ENCODE measurements around the gene ANKDD1A. TPM values are rescaled to one million over a fixed set of nuclear protein-coding genes. Genes with fewer than 3 reads are reported as not detected.

The ANKDD1A gene
- total and polyA plus RNA-seq, 4 donors, result 2.3 to 6.8 (median 4.2) TPM

DNA sequence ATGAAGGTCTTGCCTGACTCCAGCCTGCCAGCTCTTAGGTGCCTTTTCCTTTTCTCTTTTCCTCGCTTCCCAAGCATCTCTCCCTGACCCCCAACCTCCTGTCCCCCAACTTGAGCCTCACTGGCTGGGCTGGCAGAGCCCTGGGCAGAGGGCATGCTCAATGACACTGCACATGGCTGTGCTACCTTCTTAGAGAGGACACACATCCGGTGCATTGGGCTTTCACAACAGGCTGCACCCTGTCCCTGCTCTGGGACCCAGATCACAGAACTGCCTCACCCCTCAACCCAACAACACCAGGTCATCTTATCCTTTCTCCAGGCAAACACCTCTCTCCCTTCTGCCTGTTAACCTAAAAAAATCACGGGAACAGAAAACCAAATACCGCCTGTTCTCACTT is 7.5 kb upstream of the ANKDD1A start:
- TF ChIP-seq, protein P1, sequence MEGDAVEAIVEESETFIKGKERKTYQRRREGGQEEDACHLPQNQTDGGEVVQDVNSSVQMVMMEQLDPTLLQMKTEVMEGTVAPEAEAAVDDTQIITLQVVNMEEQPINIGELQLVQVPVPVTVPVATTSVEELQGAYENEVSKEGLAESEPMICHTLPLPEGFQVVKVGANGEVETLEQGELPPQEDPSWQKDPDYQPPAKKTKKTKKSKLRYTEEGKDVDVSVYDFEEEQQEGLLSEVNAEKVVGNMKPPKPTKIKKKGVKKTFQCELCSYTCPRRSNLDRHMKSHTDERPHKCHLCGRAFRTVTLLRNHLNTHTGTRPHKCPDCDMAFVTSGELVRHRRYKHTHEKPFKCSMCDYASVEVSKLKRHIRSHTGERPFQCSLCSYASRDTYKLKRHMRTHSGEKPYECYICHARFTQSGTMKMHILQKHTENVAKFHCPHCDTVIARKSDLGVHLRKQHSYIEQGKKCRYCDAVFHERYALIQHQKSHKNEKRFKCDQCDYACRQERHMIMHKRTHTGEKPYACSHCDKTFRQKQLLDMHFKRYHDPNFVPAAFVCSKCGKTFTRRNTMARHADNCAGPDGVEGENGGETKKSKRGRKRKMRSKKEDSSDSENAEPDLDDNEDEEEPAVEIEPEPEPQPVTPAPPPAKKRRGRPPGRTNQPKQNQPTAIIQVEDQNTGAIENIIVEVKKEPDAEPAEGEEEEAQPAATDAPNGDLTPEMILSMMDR (IDR thresholded peaks at IDR 0.05; ENCODE audit: control extremely low read depth, extremely low read depth), result no peak
- ATAC-seq (ENCODE audit: insufficient read depth, low FRiP score), result no peak
- Histone ChIP-seq H3K36me3 (ENCODE audit: control insufficient read depth in 4 of 4, insufficient read depth in 4 of 4, low read length in 4 of 4) (peaks cover 0 to 1% (median 0%) of the 10 kb centered on the region in 4 donors), H3K4me3 (no peak overlapping the region), H3K9me3 (ENCODE audit: control insufficient read depth in 4 of 4, insufficient read depth in 3 of 4, low read length in 3 of 4) (peaks cover 0 to 3% (median under 1%) of the 10 kb centered on the region in 4 donors), H3K4me1 (ENCODE audit: control insufficient read depth in 5 of 5, insufficient read depth in 5 of 5, low read length in 5 of 5) (peaks cover 0 to 10% (median 0%) of the 10 kb centered on the region in 5 donors), H3K27ac (ENCODE audit: low read depth in 1 of 2, low read length in 1 of 2) (no peak overlapping the region), H3K27me3 (ENCODE audit: control insufficient read depth in 3 of 3, insufficient read depth in 3 of 3, low read length in 2 of 3) (no peaks in the 10 kb centered on the region), H3K9ac (ENCODE audit: insufficient read depth in 1 of 2, low read length in 2 of 2) (no peak overlapping the region)
- no peak for DNase-seq
- 92 to 95% methylated on average over 4 of the region's 4 CpGs for WGBS, 2 donors

DNA sequence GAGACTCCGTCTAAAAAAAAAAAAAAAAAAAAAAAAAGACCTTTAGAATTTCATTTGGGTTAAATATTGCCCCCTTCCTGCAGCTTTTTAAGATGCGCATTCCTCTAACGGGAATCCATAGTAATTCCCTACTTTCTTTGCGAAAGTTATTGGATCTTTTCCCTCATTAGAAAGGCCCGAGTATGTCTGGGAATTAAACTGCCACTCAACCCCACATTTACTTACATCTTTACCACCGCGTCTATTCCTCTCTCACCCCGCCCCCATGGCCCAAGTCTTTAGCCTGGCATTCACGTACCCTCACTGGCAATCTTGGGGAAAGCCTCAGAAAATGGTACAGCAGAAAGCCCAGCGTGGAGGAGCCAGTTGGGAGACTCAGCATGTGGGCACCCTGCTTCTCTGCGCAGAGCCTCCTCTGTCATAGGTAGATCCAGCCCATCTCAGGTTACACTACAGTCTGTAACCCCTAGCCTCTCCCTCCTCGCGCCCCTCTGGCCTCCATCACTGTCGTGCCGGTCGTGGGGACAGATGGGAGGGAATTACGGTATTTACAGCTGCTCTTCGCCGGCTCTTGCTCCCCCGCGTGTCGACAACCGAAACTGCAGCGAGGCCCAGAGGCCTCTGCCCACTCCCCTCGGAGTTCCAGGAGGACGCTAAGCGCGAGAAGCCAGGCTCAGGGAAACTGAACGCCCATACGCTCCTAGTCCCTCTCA is 6.4 kb upstream of the ANKDD1A start:
- peaks cover 0 to 1% (median 0%) of the 10 kb centered on the region in 4 donors for H3K36me3 ChIP-seq (ENCODE audit: control insufficient read depth in 4 of 4, insufficient read depth in 4 of 4, low read length in 4 of 4)
- peak overlapping the region in 1 of 2 donors; percentile 61 for H3K9ac ChIP-seq (ENCODE audit: insufficient read depth in 1 of 2, low read length in 2 of 2)
- H3K4me1 ChIP-seq (ENCODE audit: control insufficient read depth in 5 of 5, insufficient read depth in 5 of 5, low read length in 5 of 5), result peaks cover 0 to 10% (median 0%) of the 10 kb centered on the region in 5 donors
- H3K9me3 ChIP-seq (ENCODE audit: control insufficient read depth in 4 of 4, insufficient read depth in 3 of 4, low read length in 3 of 4), result peaks cover 0 to 3% (median under 1%) of the 10 kb centered on the region in 4 donors
- H3K27me3 ChIP-seq (ENCODE audit: control insufficient read depth in 3 of 3, insufficient read depth in 3 of 3, low read length in 2 of 3), result no peaks in the 10 kb centered on the region
- DNase-seq (peak; percentile 81 to 82 (median 82)), ATAC-seq (ENCODE audit: insufficient read depth, low FRiP score) (peak; percentile 87)
- TF ChIP-seq, protein P1 (IDR thresholded peaks at IDR 0.05; ENCODE audit: control extremely low read depth, extremely low read depth), result peak; percentile 85
- WGBS, 2 donors, result 12 to 17% methylated on average over 29 of the region's 30 CpGs
- H3K27ac ChIP-seq (ENCODE audit: low read depth in 1 of 2, low read length in 1 of 2), result no peak overlapping the region
- no peak overlapping the region for H3K4me3 ChIP-seq

DNA sequence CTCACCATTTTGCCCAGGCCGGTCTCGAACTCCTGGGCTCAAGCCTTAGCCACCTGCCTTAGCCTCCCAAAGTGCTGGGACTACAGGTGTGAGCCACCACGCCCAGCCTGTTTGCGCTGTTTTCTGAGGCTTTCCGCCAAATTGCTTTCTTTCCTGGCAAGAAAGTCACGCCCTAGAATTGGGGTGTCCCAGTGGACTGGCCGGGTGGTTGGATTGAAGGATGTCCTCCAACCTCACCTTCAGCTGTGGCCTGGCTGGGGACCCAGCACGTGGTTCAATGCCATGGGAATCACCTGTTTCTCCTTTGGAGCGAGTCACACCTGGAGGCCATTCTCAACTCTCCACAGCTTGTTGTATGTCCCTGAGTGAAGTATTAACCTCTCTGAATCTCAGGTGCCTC is 5.8 kb upstream of the ANKDD1A start:
- WGBS, 2 donors, result 94 to 95% methylated on average over 8 to 9 of the region's 9 CpGs
- no peak overlapping the region for H3K4me3 ChIP-seq
- ATAC-seq (ENCODE audit: insufficient read depth, low FRiP score), result no peak

More for the DNA sequence above, 5.8 kb upstream of the ANKDD1A start:
- TF ChIP-seq, protein P1 (IDR thresholded peaks at IDR 0.05; ENCODE audit: control extremely low read depth, extremely low read depth), result no peak
- H3K9me3 ChIP-seq (ENCODE audit: control insufficient read depth in 4 of 4, insufficient read depth in 3 of 4, low read length in 3 of 4), result peaks cover 0 to 2% (median 0%) of the 10 kb centered on the region in 4 donors
- H3K36me3 ChIP-seq (ENCODE audit: control insufficient read depth in 4 of 4, insufficient read depth in 4 of 4, low read length in 4 of 4), result peaks cover 0 to 1% (median 0%) of the 10 kb centered on the region in 4 donors
- peaks cover 0 to 10% (median 0%) of the 10 kb centered on the region in 5 donors for H3K4me1 ChIP-seq (ENCODE audit: control insufficient read depth in 5 of 5, insufficient read depth in 5 of 5, low read length in 5 of 5)
- no peak overlapping the region for H3K9ac ChIP-seq (ENCODE audit: insufficient read depth in 1 of 2, low read length in 2 of 2)
- DNase-seq, result no peak
- H3K27ac ChIP-seq (ENCODE audit: low read depth in 1 of 2, low read length in 1 of 2), result no peak overlapping the region
- H3K27me3 ChIP-seq (ENCODE audit: control insufficient read depth in 3 of 3, insufficient read depth in 3 of 3, low read length in 2 of 3), result no peaks in the 10 kb centered on the region
